CD4-positive, alpha-beta memory T cell (primary cell): ENCODE data around the gene ZNF750. TPM values are rescaled to one million over a fixed set of nuclear protein-coding genes. Genes with fewer than 3 reads are reported as not detected.

Source experiments
- CTCF ChIA-PET: fragments of 350-600 bp; sonication (Branson Sonifier 250); formaldehyde crosslinking; loops from one replicate; lab custom pipeline; 2021; ENCODE audit warnings: inconsistent platforms; ENCODE audit not compliant: partially characterized antibody; lab: Charles Lee
- POLR2A ChIA-PET: fragments of 350-600 bp; sonication (Branson Sonifier 250); formaldehyde crosslinking; loops from one replicate; lab custom pipeline; 2021; ENCODE audit not compliant: partially characterized antibody; lab: Charles Lee
- DNase-seq, 5 donors: peaks; one replicate each; pipeline versions ENCODE4 v3.0.0 to v3.0.0-alpha.2; 2020 to 2022; ENCODE audit warnings: mixed read lengths in 1 of 5
- H3K27ac ChIP-seq: one replicate; pipeline ENCODE4 v1.7.0; 2013; ENCODE audit warnings: low read depth, low read length
- H3K27me3 ChIP-seq: 2 replicates; pipeline ENCODE4 v1.7.0; 2013; ENCODE audit warnings: mild to moderate bottlenecking, low read length, moderate library complexity; ENCODE audit not compliant: insufficient read depth
- H3K36me3 ChIP-seq: 2 replicates; pipeline ENCODE4 v1.7.0; 2013; ENCODE audit warnings: mild to moderate bottlenecking, low read length, moderate library complexity; ENCODE audit not compliant: insufficient read depth
- H3K4me1 ChIP-seq: 2 replicates; pipeline ENCODE4 v1.7.0; 2013; ENCODE audit warnings: mild to moderate bottlenecking, low read length, moderate library complexity; ENCODE audit not compliant: insufficient read depth
- H3K4me3 ChIP-seq, 2 donors: one replicate each; pipeline ENCODE4 v1.7.0; 2013; ENCODE audit warnings: low read length in 2 of 2, mild to moderate bottlenecking in 1 of 2
- H3K9me3 ChIP-seq, 2 donors: one replicate each; pipeline ENCODE4 v1.7.0; 2013; ENCODE audit warnings: low read length in 2 of 2, control low read depth in 1 of 2; ENCODE audit not compliant: control insufficient read depth in 1 of 2
- H3K27ac Mint-ChIP-seq, 7 donors: one replicate each; pipeline ENCODE4 v1.8.0; 2020 to 2021; ENCODE audit warnings: mixed read lengths in 7 of 7, mild to moderate bottlenecking in 6 of 7, inconsistent platforms in 3 of 7, moderate library complexity in 3 of 7
- H3K27me3 Mint-ChIP-seq, 2 donors: one replicate each; pipeline ENCODE4 v1.8.0; 2020 to 2021; ENCODE audit warnings: mixed read lengths in 2 of 2
- H3K36me3 Mint-ChIP-seq, 2 donors: one replicate each; pipeline ENCODE4 v1.8.0; 2020 to 2021; ENCODE audit warnings: mixed read lengths in 2 of 2, inconsistent platforms in 1 of 2, mild to moderate bottlenecking in 1 of 2
- H3K4me1 Mint-ChIP-seq, 4 donors: one replicate each; pipeline ENCODE4 v1.8.0; 2020 to 2021; ENCODE audit warnings: mixed read lengths in 4 of 4, mild to moderate bottlenecking in 1 of 4
- H3K4me3 Mint-ChIP-seq, 8 donors: one replicate each; pipeline ENCODE4 v1.8.0; 2020 to 2021; ENCODE audit warnings: mixed read lengths in 8 of 8, mild to moderate bottlenecking in 7 of 8, moderate library complexity in 6 of 8, inconsistent platforms in 3 of 8
- H3K9me3 Mint-ChIP-seq, 8 donors: one replicate each; pipeline ENCODE4 v1.8.0; 2020 to 2021; ENCODE audit warnings: mixed read lengths in 8 of 8, mild to moderate bottlenecking in 5 of 8, inconsistent platforms in 3 of 8, moderate library complexity in 1 of 8
- intact Hi-C: fragments of 100-400 bp; cut with micrococcal nuclease; formaldehyde crosslinking; loops from one replicate; pipeline ENCODE4 v1.15.1; 2023
- polyA plus RNA-seq, 2 donors: library from polyadenylated mRNA; unstranded; fragments of 300-500 nt; fragmentation: Illumina TruSeq; gene quantifications; one replicate each; pipeline ENCODE4 v1.2.3, GENCODE V29; 2021
- total RNA-seq, 2 experiments: library from RNA; stranded (reverse); gene quantifications; one replicate each; pipeline ENCODE4 v1.2.3, GENCODE V29; 2021

Gene ZNF750
- total and polyA plus RNA-seq, 4 experiments from 2014 or later: not detected

DNA sequence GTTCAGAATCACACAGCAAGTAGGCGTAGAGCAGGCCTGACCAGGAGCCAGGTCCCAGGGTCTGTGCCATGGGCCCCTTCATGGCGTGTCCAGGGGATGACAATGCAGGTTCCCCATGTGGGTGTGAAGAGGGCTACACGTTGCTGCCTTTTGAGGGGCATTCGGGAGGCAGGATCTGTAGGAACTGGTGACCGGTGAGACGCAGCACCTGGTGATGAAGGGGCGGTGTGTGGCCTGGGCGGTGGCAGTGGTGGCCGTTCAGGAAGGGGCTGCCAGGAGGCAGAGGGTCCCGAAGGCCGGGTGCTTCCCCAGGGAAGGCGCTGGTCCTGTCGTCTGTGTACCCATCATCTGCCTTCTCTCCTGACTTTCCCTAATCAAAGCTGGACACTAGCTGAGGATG lies 34.6 kb downstream of the ZNF750 start:
- ChIA-PET POLR2A (no interaction called here), CTCF (no interaction called here)
- Histone ChIP-seq H3K9me3 (no peaks in the 10 kb centered on the region), H3K27ac (no peak overlapping the region), H3K36me3 (peaks cover 10% of the 10 kb centered on the region), H3K4me3 (no peak overlapping the region), H3K27me3 (no peaks in the 10 kb centered on the region), H3K4me1 (no peaks in the 10 kb centered on the region)
- DNase-seq: no peak
- Mint-ChIP-seq H3K4me3 (no peak overlapping the region), H3K27me3 (no peaks in the 10 kb centered on the region), H3K9me3 (peaks cover 0 to 2% (median under 1%) of the 10 kb centered on the region in 8 donors), H3K27ac (no peak overlapping the region), H3K4me1 (peaks cover 4 to 8% (median 6%) of the 10 kb centered on the region in 4 donors), H3K36me3 (peaks cover 14 to 18% of the 10 kb centered on the region in 2 donors)
- intact Hi-C loops: no loop called here

DNA sequence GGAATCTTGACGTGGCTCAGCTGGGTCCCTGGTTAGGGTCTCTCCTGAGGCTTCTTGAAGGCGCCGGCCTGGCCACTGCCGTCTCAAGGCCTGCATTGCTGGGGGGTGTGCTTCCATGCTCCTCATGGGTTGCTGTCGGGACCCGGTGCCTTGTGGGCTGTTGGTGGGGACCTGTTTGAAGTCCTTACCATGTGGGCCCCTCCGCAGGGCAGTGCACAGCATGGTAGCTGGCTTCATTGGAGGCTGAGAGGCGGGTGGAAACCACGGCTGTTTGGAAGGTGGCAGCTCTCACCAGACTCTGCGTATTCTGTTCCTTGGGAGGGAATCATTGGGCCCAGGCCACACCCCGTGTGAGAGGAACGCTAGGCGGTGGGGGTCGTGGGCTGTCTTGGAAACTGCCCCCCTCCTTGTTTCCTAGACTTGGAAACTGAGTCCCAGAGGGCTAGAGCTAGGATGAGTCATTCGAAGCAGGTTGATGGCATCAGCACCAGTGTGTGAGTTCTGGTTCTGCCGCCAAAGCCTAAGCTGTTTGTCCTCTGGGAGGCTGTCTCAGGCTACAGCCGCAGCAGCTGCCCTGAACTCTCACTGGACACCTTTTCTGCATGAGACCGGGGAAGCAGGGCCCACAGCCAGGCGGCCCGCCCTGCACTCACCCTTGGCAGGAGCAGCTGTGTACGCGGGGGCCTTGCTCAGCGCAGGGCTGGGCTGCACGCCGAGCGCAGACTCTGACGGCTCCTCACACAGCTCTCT lies 35.2 kb downstream of the ZNF750 start:
- H3K27me3 Mint-ChIP-seq: no peaks in the 10 kb centered on the region
- no peak overlapping the region for H3K4me3 Mint-ChIP-seq
- CTCF ChIA-PET: no interaction called here
- H3K4me1 Mint-ChIP-seq: peaks cover 4 to 8% (median 6%) of the 10 kb centered on the region in 4 donors
- Histone ChIP-seq H3K36me3 (peaks cover 10% of the 10 kb centered on the region), H3K4me1 (no peaks in the 10 kb centered on the region), H3K4me3 (no peak overlapping the region), H3K9me3 (no peaks in the 10 kb centered on the region), H3K27ac (no peak overlapping the region), H3K27me3 (no peaks in the 10 kb centered on the region)
- H3K36me3 Mint-ChIP-seq: peaks cover 15% of the 10 kb centered on the region in 2 donors
- intact Hi-C loops: no loop called here
- POLR2A ChIA-PET: no interaction called here
- peaks cover 0 to 2% (median under 1%) of the 10 kb centered on the region in 8 donors for H3K9me3 Mint-ChIP-seq
- H3K27ac Mint-ChIP-seq: peak overlapping the region in 1 of 7 donors; percentile 12
- DNase-seq: no peak

DNA sequence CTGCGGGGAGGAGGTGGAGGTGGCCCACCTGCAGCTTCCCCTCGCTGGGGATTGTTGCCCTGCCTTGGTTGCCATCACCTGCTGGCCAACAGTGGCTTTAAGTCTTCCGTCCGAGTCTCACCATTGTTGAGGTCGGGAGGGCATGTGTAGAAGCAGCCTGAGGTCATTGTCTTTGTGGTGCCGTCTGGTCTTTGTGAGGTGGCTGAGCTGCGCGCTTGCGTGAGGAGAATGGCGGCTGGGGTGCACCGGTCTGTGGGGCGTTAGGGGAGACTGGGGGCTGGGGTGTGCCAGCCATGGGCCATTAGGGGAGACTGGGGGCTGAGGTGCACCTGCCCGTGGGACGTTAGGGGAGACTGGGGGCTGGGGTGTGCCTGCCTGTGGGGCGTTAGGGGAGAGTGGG lies 36.2 kb downstream of the ZNF750 start:
- Mint-ChIP-seq H3K27ac (no peak overlapping the region), H3K27me3 (no peaks in the 10 kb centered on the region), H3K4me1 (peaks cover 4 to 8% (median 6%) of the 10 kb centered on the region in 4 donors), H3K4me3 (no peak overlapping the region), H3K36me3 (peaks cover 15 to 16% of the 10 kb centered on the region in 2 donors), H3K9me3 (peaks cover 0 to 2% (median under 1%) of the 10 kb centered on the region in 8 donors)
- Histone ChIP-seq H3K4me3 (no peak overlapping the region), H3K27ac (no peak overlapping the region), H3K36me3 (peaks cover 10% of the 10 kb centered on the region), H3K9me3 (no peaks in the 10 kb centered on the region), H3K4me1 (no peaks in the 10 kb centered on the region), H3K27me3 (no peaks in the 10 kb centered on the region)
- intact Hi-C loops: no loop called here
- no peak for DNase-seq
- CTCF ChIA-PET: no interaction called here
- POLR2A ChIA-PET: no interaction called here

DNA sequence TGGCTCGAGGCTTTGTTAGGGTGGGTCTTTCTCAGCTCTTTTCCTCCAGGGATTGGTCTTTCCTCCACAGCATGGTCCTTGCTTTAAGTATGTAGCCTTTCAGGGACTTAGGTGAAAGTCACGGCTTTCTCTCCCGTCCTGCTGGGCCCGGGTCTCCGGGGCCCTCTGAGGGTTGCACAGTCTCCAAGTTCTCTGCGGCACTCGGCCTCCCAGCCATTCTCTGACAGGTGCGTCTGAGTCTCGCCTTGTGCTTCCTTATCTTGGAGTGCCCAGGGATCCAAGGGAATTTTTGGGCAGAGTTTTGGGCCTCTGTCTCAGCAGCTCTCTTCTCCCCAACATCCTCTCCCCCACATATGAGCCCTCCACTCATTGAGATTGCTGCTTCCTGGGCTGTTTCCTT lies 36.6 kb downstream of the ZNF750 start:
- no peak overlapping the region for H3K27ac ChIP-seq
- no peaks in the 10 kb centered on the region for H3K9me3 ChIP-seq
- no peak overlapping the region for H3K4me3 ChIP-seq
- no peak for DNase-seq
- peaks cover 15 to 18% of the 10 kb centered on the region in 2 donors for H3K36me3 Mint-ChIP-seq
- H3K4me1 Mint-ChIP-seq: peaks cover 4 to 8% (median 6%) of the 10 kb centered on the region in 4 donors
- ChIA-PET POLR2A (no interaction called here), CTCF (no interaction called here)
- no peak overlapping the region for H3K27ac Mint-ChIP-seq
- no peaks in the 10 kb centered on the region for H3K27me3 ChIP-seq
- peaks cover 0 to 2% (median under 1%) of the 10 kb centered on the region in 8 donors for H3K9me3 Mint-ChIP-seq
- no peaks in the 10 kb centered on the region for H3K27me3 Mint-ChIP-seq
- no peak overlapping the region for H3K4me3 Mint-ChIP-seq
- peaks cover 10% of the 10 kb centered on the region for H3K36me3 ChIP-seq
- intact Hi-C loops: no loop called here
- H3K4me1 ChIP-seq: no peaks in the 10 kb centered on the region

DNA sequence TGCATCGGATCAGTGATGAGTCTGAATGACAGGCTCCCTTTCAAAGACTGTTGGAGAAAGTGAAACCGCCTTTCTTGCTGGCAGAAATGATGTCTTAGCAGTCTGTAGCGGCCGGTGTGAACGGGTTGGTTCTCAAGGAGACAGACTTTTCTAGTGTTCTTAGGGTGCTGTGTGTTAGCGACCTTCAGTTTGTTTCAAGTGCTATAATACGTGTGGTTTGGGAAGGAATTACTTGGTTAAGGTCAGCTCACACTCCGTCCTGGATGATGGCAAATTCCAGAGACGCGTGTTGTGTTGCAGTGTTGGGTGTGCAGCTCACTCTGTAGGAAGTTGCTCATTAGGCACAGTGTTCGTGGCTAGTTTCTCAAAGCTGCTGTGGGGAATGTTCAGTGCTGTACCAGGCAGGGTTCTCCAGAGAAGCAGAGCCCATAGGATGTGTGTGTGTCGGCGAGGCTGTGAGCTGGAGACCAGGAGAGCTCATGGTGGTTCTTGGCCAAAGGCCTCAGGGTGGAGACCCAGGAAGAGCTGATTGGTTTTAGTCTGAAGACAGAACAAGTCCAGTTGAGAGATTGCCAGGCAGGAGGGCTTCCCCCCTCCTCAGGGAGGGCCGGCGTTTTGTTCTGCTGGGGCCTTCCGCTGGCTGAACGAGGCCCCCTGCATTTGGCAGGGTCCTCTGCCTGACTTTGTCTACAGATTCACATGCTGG lies 37.6 kb downstream of the ZNF750 start:
- intact Hi-C loops: no loop called here

DNA sequence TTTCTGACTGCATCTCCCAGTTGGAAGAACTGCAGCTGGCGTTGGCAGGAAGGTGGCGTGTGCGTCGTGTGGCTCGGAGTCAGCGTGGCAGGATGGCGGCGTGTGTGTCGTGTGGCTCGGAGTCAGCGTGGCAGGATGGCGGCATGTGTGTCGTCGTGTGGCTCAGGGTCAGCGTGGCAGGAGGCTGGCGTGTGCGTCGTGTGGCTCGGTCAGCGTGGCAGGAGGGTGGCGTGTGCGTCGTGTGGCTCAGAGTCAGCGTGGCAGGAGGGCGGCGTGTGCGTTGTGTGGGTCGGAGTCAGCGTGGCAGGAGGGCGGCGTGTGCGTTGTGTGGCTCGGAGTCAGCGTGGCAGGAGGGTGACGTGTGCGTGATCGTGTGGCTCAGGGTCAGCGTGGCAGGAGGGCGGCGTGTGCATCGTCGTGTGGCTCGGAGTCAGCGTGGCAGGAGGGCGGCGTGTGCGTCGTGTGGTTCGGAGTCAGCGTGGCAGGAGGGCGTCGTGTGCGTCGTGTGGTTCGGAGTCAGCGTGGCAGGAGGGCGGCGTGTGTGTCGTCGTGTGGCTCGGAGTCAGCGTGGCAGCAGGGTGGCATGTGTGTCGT lies 38.3 kb downstream of the ZNF750 start:
- CTCF ChIA-PET: no interaction called here
- peaks cover 19 to 21% of the 10 kb centered on the region in 2 donors for H3K36me3 Mint-ChIP-seq
- peaks cover 4% of the 10 kb centered on the region for H3K36me3 ChIP-seq
- no peak for DNase-seq
- POLR2A ChIA-PET: no interaction called here
- no peak overlapping the region for H3K27ac ChIP-seq
- no peaks in the 10 kb centered on the region for H3K9me3 ChIP-seq
- H3K4me1 Mint-ChIP-seq: peaks cover 4 to 8% (median 6%) of the 10 kb centered on the region in 4 donors
- H3K9me3 Mint-ChIP-seq: peaks cover 0 to 2% (median under 1%) of the 10 kb centered on the region in 8 donors
- no peaks in the 10 kb centered on the region for H3K4me1 ChIP-seq
- H3K27ac Mint-ChIP-seq: peak overlapping the region in 1 of 7 donors; percentile 17
- intact Hi-C loops: no loop called here
- H3K4me3 Mint-ChIP-seq: no peak overlapping the region
- H3K4me3 ChIP-seq: no peak overlapping the region
- no peaks in the 10 kb centered on the region for H3K27me3 ChIP-seq
- H3K27me3 Mint-ChIP-seq: no peaks in the 10 kb centered on the region

More for the DNA sequence above, 37.6 kb downstream of the ZNF750 start:
- no peaks in the 10 kb centered on the region for H3K4me1 ChIP-seq
- H3K27ac ChIP-seq: no peak overlapping the region
- H3K27me3 Mint-ChIP-seq: no peaks in the 10 kb centered on the region
- peaks cover 16 to 17% of the 10 kb centered on the region in 2 donors for H3K36me3 Mint-ChIP-seq
- ChIA-PET POLR2A (no interaction called here), CTCF (no interaction called here)
- DNase-seq: no peak
- H3K27me3 ChIP-seq: no peaks in the 10 kb centered on the region
- H3K27ac Mint-ChIP-seq: peak overlapping the region in 1 of 7 donors; percentile 50
- peaks cover 0 to 2% (median under 1%) of the 10 kb centered on the region in 8 donors for H3K9me3 Mint-ChIP-seq
- no peak overlapping the region for H3K4me3 Mint-ChIP-seq
- no peaks in the 10 kb centered on the region for H3K9me3 ChIP-seq
- peaks cover 8% of the 10 kb centered on the region for H3K36me3 ChIP-seq
- H3K4me3 ChIP-seq: no peak overlapping the region
- H3K4me1 Mint-ChIP-seq: peaks cover 4 to 8% (median 6%) of the 10 kb centered on the region in 4 donors

DNA sequence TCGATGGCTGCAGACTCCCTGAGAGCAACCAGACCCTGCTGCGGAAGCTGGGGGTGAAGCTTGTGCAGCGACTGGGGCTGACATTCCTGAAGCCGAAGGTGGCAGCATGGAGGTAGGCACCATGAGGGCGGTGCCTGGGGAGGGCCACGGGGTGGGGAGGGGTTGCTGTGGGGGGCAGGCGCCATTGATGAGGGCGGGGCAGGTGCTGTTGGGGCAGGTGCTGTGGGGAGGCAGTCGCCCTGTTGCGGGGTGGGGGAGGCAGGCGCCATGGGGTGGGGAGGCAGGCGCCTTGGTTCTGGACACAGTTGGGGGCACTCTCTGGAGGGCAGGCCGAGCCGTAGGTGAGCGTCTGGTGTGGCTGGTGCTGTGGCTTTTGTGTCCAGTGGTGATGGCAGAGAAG lies 38.9 kb downstream of the ZNF750 start:
- CTCF ChIA-PET: no interaction called here
- H3K4me3 ChIP-seq: no peak overlapping the region
- H3K9me3 ChIP-seq: no peaks in the 10 kb centered on the region
- intact Hi-C loops: no loop called here
- no peaks in the 10 kb centered on the region for H3K4me1 ChIP-seq
- H3K27ac Mint-ChIP-seq: peak overlapping the region in 1 of 7 donors; percentile 29
- H3K36me3 Mint-ChIP-seq: peaks cover 16 to 21% of the 10 kb centered on the region in 2 donors
- peaks cover 0 to 2% (median under 1%) of the 10 kb centered on the region in 8 donors for H3K9me3 Mint-ChIP-seq
- no peaks in the 10 kb centered on the region for H3K36me3 ChIP-seq
- no peaks in the 10 kb centered on the region for H3K27me3 ChIP-seq
- H3K4me3 Mint-ChIP-seq: no peak overlapping the region
- POLR2A ChIA-PET: no interaction called here
- H3K27ac ChIP-seq: no peak overlapping the region
- no peak for DNase-seq
- H3K4me1 Mint-ChIP-seq: peaks cover 4 to 8% (median 6%) of the 10 kb centered on the region in 4 donors
- no peaks in the 10 kb centered on the region for H3K27me3 Mint-ChIP-seq
